Adipose tissue (tissue), 3 donors: ENCODE results near the gene ARHGEF9. TPM values are rescaled to one million over a fixed set of nuclear protein-coding genes. Genes with fewer than 3 reads are reported as not detected.

ENCODE experiments used
- H3K27ac ChIP-seq: one replicate; pipeline ENCODE4 v1.5.1; 2013; ENCODE audit warnings: low read depth, low read length
- WGBS, 3 donors: extraction: QIAGEN DNeasy Blood & Tissue Kit; methylation state at CpG; one replicate each; pipeline ENCODE4 v1.1.7; 2013; 5-methylcytosine and 5-hydroxymethylcytosine counted together
- polyA plus RNA-seq, 3 donors: library from polyadenylated mRNA; stranded (reverse); fragments of 200-250 nt; gene quantifications; one replicate each; pipeline ENCODE4 v1.2.3, GENCODE V29; 2013
- donor health status: healthy with polysubstance abuse.
- donor health status: Bipolar disorder and iron deficiency.
- donor health status: healthy.

The ARHGEF9 gene
- polyA plus RNA-seq, 3 donors, result 3.1 to 5.7 (median 4.1) TPM

DNA sequence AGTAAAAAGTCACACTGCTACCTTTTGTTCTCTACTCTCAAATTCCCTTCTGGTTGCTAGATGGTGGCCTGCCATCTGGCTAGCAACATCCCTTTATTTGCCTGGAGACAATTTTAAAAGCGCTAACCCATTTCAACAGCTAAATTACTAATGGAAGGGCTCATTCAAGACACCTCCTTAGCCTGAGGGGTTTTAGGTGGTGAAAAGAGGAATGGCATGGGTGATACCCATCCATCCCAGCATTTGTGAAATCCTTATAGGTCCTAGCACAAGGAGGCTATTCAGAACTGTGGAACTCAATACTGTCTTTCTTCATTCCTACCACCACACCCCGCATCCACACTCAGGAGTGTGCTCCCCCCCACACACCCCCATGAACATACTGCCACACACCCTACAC lies 33.5 kb downstream of the ARHGEF9 start:
- no peak overlapping the region for H3K27ac ChIP-seq
- 81 to 92% (median 89%) methylated on average over 1 to 2 of the region's 2 CpGs for WGBS, 3 donors

DNA sequence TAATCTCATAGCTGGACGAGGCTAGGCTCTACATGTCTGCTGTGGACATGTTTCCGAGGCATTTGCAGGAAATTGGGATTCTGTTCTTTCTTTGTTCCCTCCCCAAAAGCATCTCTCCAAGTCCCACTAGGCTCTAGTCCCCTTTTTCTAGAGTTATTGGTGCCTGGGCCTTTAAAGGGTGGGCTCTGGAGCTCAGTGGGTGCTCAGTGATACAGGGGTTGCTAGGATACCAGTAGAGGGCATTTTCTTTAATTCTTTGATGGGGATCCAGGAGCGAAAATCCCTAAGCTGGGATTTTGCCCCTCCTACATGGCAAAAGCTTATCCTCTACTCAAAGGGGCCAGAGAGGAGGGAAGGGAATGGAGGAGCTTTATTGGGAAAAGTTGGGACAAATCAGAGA lies 34.2 kb downstream of the ARHGEF9 start:
- no peak overlapping the region for H3K27ac ChIP-seq
- WGBS, 3 donors, result 47 to 89% (median 57%) methylated on average over 3 of the region's 3 CpGs

DNA sequence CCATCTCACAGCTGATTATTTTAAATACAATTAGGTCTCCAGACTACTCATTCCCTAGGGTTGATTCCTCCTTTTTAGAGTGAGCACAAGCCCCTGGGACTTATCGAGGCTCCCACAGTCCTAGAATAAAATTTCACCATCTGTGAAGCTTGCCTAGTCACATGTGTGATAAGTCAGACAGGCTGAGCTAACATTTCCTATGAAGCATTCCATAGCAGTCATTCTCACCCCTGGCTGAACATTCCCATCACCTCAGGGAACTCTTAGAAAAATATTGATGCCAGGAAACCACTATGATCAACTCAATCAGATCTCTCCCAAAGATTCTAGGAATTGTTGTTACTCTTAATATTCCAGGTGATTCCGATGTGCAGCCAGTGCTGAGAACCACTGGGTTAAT lies 37.7 kb downstream of the ARHGEF9 start:
- no peak overlapping the region for H3K27ac ChIP-seq
- WGBS, 3 donors, result 48 to 58% (median 48%) methylated on average over 2 of the region's 2 CpGs

DNA sequence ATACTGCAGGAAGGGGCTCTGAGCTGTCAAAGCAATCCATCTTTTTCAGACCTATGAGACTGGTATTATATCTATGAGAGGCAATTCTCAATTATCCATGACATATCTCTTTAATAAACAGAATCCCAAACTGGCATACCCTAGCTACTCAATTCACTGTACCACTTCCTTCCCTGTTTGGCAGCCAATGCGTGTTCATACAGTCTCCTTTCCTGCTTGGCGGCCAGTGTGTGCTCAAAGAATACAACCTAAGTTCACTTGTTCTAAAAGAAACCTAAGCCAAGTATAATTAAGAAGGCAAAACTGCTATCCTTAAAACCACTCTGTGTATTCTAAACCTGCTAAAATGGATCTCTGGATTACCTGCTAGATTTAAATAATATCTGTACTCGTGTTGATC lies 38.3 kb downstream of the ARHGEF9 start:
- no peak overlapping the region for H3K27ac ChIP-seq
- WGBS, 3 donors, result 42 to 92% (median 49%) methylated on average over 3 of the region's 3 CpGs

DNA sequence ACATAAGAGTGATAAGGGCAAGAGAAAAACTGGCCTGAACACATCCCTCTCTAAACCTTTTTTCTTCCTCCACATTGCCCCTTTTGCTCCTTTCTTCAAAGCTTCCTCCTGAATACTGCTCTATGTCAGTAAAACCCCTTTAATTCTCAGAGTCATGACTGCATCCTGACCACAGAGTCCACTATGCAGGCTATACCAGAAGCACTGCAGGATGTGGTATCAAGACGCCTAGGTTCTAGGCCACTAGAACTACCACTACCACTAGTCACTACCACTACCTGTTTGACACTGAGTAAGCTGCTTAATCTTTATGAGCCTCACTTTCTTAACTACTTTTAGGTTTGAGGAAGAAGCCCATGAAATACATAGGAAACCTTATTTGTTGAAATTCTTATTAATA lies 38.7 kb downstream of the ARHGEF9 start:
- 61 to 100% (median 70%) methylated on average over 1 of the region's 1 CpG for WGBS, 3 donors
- H3K27ac ChIP-seq, result no peak overlapping the region

DNA sequence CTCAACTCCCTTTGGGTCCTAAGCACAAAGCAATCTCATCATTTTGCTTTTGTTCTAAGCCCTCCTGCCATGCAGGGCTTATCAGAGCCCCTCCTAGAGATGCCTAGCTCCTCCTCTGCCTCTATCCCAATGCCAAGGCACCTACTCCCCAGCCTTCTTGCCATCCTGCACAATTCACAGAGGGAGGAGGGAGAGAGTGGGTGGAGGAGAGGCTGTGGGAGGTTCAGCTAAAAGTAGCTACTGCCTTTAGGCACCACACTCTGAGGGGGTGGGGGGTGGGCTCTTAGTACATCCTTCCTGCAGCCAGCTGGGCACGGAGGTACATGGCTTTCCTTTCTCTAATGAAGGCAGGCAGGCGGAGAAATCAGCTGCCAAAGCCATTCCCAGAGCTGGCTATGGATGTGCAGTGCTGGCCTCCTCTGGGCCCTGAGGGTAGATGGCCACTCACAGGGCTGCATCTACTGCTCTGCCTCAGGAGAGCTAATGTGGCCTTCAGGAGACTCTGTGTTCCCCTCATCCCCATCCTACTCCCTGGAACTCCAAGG lies 40.1 kb downstream of the ARHGEF9 start:
- H3K27ac ChIP-seq, result no peak overlapping the region
- WGBS, 3 donors, result 60 to 73% (median 69%) methylated on average over 2 of the region's 2 CpGs

DNA sequence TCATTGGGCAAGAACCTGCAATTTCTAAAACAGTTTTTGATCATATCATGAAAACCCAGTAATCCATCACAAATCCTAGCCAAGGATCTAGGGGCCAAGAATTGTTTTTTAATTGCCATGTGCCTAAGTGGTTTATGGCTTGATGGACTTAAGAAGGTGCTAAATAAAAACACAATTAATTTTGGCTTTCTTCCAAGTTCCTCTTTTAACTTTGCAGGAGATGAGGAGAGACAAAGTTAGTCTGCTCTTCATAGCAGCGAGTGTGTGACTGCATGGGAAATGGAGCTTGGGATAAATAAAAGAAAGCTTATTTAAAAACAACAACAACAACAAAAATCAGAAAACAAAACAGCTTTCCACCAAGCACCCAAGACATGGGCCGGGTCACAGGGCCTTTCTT lies 41.4 kb downstream of the ARHGEF9 start:
- 53 to 83% (median 60%) methylated on average over 2 of the region's 2 CpGs for WGBS, 3 donors
- no peak overlapping the region for H3K27ac ChIP-seq

DNA sequence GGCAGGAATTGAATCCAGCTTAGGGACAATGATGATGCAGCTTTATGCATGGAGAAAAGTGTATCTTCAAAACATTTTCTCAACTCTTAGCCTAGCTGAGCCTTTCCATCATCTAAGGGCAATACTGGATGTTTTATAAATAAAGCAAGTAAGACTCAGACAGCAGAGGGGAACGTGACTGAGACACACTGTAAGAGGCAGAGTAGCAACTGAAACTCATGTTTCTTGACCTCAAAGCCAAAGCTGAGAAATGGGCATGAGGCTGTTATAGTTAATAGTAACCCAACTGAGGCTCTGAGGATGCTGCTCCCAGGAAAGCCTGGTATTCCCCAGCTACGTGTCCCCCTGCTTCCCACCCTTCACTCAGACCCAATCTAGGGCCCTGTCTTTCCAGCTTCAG lies 44.6 kb downstream of the ARHGEF9 start:
- H3K27ac ChIP-seq, result no peak overlapping the region
- WGBS, 3 donors, result 58 to 90% (median 81%) methylated on average over 2 of the region's 2 CpGs

DNA sequence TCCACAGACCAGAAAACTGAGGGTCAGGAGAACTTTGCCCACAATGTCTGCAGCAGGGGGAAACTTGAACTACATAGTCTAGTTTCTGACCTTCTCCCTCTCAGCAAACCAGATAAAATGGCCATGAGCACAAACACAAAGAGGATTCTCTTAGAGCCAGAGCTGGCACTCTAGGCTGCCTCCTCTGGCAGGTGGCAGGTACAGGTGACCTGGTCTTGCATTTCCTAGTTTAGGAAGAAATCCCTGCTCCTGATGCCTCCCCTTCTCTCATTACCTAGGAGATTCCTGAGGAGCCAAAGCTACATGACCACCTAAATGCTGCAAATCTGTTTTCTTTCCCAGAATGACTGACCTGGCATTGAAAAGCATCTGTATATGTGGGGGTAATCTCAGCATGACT lies 45.1 kb downstream of the ARHGEF9 start:
- no peak overlapping the region for H3K27ac ChIP-seq

GRCh38 chrX:63738696-63739095 lies 46.3 kb downstream of the ARHGEF9 start:
- 35 to 100% (median 58%) methylated on average over 1 of the region's 1 CpG for WGBS, 3 donors
- H3K27ac ChIP-seq, result no peak overlapping the region

DNA sequence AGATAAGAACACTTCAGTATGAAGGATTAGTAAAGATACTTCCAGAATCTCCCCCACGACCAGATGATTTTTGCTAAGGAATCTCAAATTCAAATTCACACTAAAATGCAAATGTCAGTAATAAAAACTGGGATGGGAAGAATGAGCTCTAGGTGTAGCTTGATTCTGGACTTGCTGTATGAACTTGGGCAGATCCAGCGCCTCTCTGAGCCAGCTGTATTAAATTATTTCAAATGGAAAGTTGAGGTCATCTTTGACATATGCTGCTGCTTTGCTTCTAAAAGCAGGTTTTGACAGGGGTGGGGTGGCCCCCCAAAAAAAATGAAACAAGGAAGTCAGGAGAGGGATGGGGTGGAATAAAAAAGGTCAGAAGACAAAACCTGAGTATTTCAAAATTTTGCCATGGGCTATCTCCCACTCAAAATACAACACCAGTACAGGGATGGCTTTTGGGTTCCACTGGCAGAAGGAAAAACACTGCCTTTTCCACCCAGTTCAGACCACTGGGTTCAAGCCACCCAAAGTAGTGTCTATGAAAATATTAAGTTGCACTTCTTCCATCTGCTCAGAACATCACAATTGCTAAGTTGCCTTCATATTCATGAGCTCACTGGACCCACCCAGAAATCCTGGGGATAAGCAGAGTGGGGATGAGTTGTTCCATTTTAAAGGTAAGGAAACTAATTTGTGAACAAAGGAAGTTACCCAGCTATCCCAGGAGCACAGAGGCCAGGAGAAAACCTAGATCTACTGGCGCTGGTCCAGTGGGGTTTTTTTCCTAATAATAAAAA lies 47.7 kb downstream of the ARHGEF9 start:
- H3K27ac ChIP-seq, result no peak overlapping the region
- 66 to 95% (median 88%) methylated on average over 3 of the region's 3 CpGs for WGBS, 3 donors

DNA sequence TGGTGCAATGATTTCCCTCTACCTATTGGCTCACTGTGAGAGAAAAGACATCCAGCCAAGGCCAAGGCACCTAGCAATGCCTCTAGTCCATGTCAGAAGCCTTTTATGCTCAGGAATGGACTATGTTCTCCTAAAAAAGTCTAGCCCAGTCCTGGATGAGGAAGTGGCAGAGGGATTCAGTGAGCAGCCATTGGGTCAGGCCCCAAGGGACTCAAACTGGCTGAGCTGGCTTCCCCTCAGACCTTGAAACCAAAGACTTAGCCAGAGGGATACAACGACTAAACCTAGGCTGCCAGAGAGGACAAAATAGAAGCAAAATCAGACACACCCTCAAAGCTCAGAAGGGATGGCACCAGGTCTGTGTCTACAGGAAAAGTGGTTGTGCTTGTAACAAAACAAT lies 49.1 kb downstream of the ARHGEF9 start:
- no peak overlapping the region for H3K27ac ChIP-seq

GRCh38 chrX:63720293-63720692 lies 64.7 kb downstream of the ARHGEF9 start:
- WGBS, 3 donors, result 57 to 77% (median 67%) methylated on average over 1 of the region's 1 CpG
- H3K27ac ChIP-seq, result no peak overlapping the region

More for the DNA sequence above, 49.1 kb downstream of the ARHGEF9 start:
- WGBS, 3 donors, result 37 to 47% (median 45%) methylated on average over 1 of the region's 1 CpG

- H3K27ac ChIP-seq, result no peak overlapping the region
Observed at GRCh38 chrX:63719633-63720032, 65.4 kb downstream of the ARHGEF9 start.

- H3K27ac ChIP-seq, result no peak overlapping the region
- WGBS, 3 donors, result 90 to 95% (median 93%) methylated on average over 2 of the region's 2 CpGs
Observed at GRCh38 chrX:63718010-63718694, 66.9 kb downstream of the ARHGEF9 start.

DNA sequence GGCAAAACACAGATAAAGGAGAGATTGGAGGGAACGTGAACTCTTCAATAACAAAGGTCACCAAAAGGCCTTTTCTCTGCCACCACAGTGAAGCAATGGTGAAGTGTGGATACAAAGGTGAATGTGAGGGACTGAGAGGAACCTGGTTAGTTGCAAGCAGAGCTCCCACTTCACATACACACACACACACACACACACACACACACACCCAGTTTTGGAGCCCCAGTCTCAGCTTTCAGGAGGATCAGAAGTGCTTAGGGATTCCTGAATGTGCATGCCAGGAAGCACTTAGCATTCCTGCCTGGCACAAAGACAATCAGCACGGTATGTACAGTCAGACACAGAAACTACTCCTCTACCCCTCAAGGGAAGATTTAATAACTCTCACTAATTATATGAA lies 71.5 kb downstream of the ARHGEF9 start:
- no peak overlapping the region for H3K27ac ChIP-seq
- 49 to 67% (median 55%) methylated on average over 2 of the region's 2 CpGs for WGBS, 3 donors

DNA sequence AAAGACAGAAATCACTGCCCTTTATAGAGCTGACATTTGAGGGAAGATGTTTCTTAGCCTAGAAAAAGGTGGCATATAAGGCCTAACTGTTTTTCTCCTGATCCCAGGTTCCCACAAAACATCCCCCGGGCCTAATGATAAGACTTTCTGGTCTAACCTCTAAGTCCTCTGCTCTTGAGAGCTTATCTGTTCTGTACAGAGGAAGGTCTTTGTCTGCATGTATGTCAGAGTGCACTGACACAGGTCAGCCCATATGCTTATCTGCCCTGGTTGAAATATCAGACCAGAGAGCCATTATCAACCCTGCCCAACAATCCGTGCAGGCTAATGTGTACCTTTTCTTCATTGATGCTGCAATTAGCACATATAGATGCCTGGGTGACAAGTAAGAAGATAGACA lies 76.2 kb downstream of the ARHGEF9 start:
- 53 to 79% (median 74%) methylated on average over 2 of the region's 2 CpGs for WGBS, 3 donors
- H3K27ac ChIP-seq, result no peak overlapping the region

GRCh38 chrX:63702556-63702955 lies 82.5 kb downstream of the ARHGEF9 start:
- WGBS, 3 donors, result 48 to 89% (median 76%) methylated on average over 1 of the region's 1 CpG
- H3K27ac ChIP-seq, result no peak overlapping the region

- 7 to 53% (median 17%) methylated on average over 1 of the region's 1 CpG for WGBS, 3 donors
- H3K27ac ChIP-seq, result no peak overlapping the region
Observed at GRCh38 chrX:63686878-63687714, 97.9 kb downstream of the ARHGEF9 start.
